Measurements from ENCODE around the gene SPECC1L. TPM values are rescaled to one million over a fixed set of nuclear protein-coding genes. Genes with fewer than 3 reads are reported as not detected.

Gene SPECC1L
- total RNA-seq, 1 experiment from 2014 or later = 52.2 TPM

DNA sequence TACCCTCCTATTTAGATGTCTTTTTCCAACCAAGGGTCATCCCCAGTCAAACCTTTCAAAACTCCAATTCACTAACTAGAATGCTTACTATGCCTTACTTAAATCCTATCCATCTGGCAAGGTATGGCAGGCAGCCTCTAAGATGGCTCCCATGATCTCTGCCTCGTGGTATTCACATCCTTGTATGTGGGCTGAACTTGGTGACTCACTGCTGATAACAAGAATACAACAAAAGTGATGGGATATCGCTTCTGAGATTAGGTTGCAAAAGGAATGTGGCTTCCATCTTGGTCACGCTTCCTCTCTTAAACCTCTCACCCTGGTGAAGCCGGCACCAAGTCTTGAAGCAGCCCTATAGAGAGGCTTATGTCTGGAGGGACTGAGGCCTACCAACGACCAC lies 194.9 kb downstream of the SPECC1L start:
- H3K9me3 Mint-ChIP-seq (ENCODE audit: low read depth, unreplicated experiment) = no peaks in the 10 kb centered on the region
- peak overlapping the region; percentile 83 for H3K27ac Mint-ChIP-seq (ENCODE audit: unreplicated experiment)
- no peaks in the 10 kb centered on the region for H3K27me3 Mint-ChIP-seq (ENCODE audit: unreplicated experiment)
- peaks cover 39% of the 10 kb centered on the region for H3K4me1 Mint-ChIP-seq (ENCODE audit: low read depth, unreplicated experiment)
- TF ChIP-seq, protein P1, sequence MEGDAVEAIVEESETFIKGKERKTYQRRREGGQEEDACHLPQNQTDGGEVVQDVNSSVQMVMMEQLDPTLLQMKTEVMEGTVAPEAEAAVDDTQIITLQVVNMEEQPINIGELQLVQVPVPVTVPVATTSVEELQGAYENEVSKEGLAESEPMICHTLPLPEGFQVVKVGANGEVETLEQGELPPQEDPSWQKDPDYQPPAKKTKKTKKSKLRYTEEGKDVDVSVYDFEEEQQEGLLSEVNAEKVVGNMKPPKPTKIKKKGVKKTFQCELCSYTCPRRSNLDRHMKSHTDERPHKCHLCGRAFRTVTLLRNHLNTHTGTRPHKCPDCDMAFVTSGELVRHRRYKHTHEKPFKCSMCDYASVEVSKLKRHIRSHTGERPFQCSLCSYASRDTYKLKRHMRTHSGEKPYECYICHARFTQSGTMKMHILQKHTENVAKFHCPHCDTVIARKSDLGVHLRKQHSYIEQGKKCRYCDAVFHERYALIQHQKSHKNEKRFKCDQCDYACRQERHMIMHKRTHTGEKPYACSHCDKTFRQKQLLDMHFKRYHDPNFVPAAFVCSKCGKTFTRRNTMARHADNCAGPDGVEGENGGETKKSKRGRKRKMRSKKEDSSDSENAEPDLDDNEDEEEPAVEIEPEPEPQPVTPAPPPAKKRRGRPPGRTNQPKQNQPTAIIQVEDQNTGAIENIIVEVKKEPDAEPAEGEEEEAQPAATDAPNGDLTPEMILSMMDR (IDR thresholded peaks at IDR 0.05; ENCODE audit: unreplicated experiment) = no peak
- H3K4me3 Mint-ChIP-seq (ENCODE audit: low read depth, unreplicated experiment) = no peak overlapping the region
- H3K36me3 Mint-ChIP-seq (ENCODE audit: insufficient read depth, unreplicated experiment) = no peaks in the 10 kb centered on the region
- DNase-seq = peak; percentile 42
- intact Hi-C loops (cut with micrococcal nuclease; ENCODE audit: unreplicated experiment) = no loop called here
- no TSS peak for BruUV-seq (replicated peaks)
- CTCF ChIA-PET = interaction anchor here (0.9 to 2.0 kb wide), 2 partner anchors 14 to 21 kb away, joined by 3 to 18 read pairs; no protein-coding TSS in a partner anchor

DNA sequence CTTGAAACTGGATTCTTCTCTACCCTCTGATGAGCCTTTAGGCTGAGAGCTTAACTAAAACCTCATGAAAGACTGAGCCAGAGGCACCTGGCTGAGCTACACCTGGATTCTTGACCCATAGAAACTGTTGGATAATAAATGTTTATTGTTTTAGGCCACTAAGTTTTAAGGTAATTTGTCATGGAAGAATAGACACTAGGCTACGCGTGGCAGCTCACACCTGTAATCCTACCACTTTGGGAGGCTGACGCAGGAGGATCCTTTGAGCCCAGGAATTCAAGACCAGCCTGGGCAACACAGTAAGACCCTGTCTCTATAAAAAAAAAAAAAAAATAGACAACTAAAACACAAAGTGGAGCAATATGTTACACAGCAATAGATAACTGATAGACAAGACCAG lies 195.3 kb downstream of the SPECC1L start:
- intact Hi-C loops (cut with micrococcal nuclease; ENCODE audit: unreplicated experiment) = no loop called here
- H3K27me3 Mint-ChIP-seq (ENCODE audit: unreplicated experiment) = no peaks in the 10 kb centered on the region
- peaks cover 35% of the 10 kb centered on the region for H3K4me1 Mint-ChIP-seq (ENCODE audit: low read depth, unreplicated experiment)
- CTCF ChIA-PET = interaction anchor here (0.9 to 2.0 kb wide), 2 partner anchors 14 to 21 kb away, joined by 3 to 18 read pairs; no protein-coding TSS in a partner anchor
- TF ChIP-seq, protein P1 (IDR thresholded peaks at IDR 0.05; ENCODE audit: unreplicated experiment) = no peak
- H3K36me3 Mint-ChIP-seq (ENCODE audit: insufficient read depth, unreplicated experiment) = no peaks in the 10 kb centered on the region
- no peak for DNase-seq
- peak overlapping the region; percentile 32 for H3K4me3 Mint-ChIP-seq (ENCODE audit: low read depth, unreplicated experiment)
- H3K9me3 Mint-ChIP-seq (ENCODE audit: low read depth, unreplicated experiment) = no peaks in the 10 kb centered on the region
- BruUV-seq (replicated peaks) = no TSS peak
- peak overlapping the region; percentile 83 for H3K27ac Mint-ChIP-seq (ENCODE audit: unreplicated experiment)

DNA sequence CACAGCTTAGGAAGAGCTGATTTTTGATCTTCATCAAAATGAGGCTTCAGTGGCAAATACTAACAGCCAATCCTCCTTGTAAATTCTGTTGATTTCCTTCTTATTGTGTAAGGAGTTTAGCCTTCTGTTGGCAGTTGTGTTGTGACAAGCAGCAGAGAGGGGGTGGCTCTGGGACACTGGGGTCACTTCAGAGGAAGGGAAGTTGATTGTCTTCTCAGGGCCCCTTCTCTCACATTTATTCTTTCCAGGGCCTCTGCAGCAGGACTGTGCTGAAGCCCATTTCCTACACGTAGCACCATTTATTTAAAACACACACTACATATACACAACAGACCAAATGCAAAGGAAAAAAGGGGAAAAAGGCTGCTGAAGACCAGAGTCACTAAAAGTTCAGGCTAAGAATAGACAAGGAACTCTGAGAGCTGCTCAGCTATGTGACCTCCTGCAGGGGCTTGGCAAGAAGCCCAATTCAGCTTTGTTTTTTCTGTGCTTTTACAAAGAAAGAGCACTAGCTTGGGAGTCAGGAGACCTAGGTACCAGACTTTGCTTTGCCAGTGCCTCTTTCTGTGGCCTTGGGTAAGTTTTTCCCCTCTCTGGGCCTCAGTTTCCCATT lies 196.2 kb downstream of the SPECC1L start:
- CTCF ChIA-PET = interaction anchor here (1.3 to 2.0 kb wide), 3 partner anchors 13 to 16 kb away, joined by 3 to 18 read pairs (median 5); no protein-coding TSS in a partner anchor
- DNase-seq = peak; percentile 49

DNA sequence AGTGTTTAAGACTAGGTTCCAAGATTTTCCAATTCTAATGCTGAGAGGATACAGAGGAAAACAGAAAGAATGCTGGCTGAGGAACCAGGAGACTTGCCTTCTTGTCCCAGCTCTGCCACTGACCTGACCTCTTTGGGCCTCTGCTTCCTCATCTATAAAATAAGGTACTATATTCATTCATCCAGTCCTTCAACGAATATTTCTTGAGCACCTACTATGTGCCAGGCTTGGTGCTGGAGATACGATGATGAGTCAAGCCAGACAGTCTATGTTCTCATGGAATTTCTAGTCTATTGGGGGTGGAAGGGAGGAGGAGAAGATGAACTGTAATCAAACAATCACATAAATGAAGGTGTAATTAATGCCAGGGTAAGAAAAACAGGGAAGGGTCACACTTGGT lies 196.7 kb downstream of the SPECC1L start:
- intact Hi-C loops (cut with micrococcal nuclease; ENCODE audit: unreplicated experiment) = no loop called here
- no peak for DNase-seq
- H3K9me3 Mint-ChIP-seq (ENCODE audit: low read depth, unreplicated experiment) = no peaks in the 10 kb centered on the region
- CTCF ChIA-PET = interaction anchor here (1.3 to 1.6 kb wide), 2 partner anchors 14 to 15 kb away, joined by 3 to 5 read pairs; no protein-coding TSS in a partner anchor
- H3K4me1 Mint-ChIP-seq (ENCODE audit: low read depth, unreplicated experiment) = peaks cover 37% of the 10 kb centered on the region
- no peaks in the 10 kb centered on the region for H3K27me3 Mint-ChIP-seq (ENCODE audit: unreplicated experiment)
- H3K27ac Mint-ChIP-seq (ENCODE audit: unreplicated experiment) = no peak overlapping the region
- no peaks in the 10 kb centered on the region for H3K36me3 Mint-ChIP-seq (ENCODE audit: insufficient read depth, unreplicated experiment)
- no peak overlapping the region for H3K4me3 Mint-ChIP-seq (ENCODE audit: low read depth, unreplicated experiment)
- TF ChIP-seq, protein P1 (IDR thresholded peaks at IDR 0.05; ENCODE audit: unreplicated experiment) = no peak
- BruUV-seq (replicated peaks) = no TSS peak

More for the DNA sequence above, 196.2 kb downstream of the SPECC1L start:
- TF ChIP-seq, protein P1 (IDR thresholded peaks at IDR 0.05; ENCODE audit: unreplicated experiment) = no peak
- Mint-ChIP-seq H3K27ac (ENCODE audit: unreplicated experiment) (peak overlapping the region; percentile 5), H3K4me1 (ENCODE audit: low read depth, unreplicated experiment) (peaks cover 32% of the 10 kb centered on the region), H3K9me3 (ENCODE audit: low read depth, unreplicated experiment) (no peaks in the 10 kb centered on the region), H3K27me3 (ENCODE audit: unreplicated experiment) (no peaks in the 10 kb centered on the region), H3K36me3 (ENCODE audit: insufficient read depth, unreplicated experiment) (no peaks in the 10 kb centered on the region), H3K4me3 (ENCODE audit: low read depth, unreplicated experiment) (peak overlapping the region; percentile 32)
- intact Hi-C loops (cut with micrococcal nuclease; ENCODE audit: unreplicated experiment) = no loop called here
- no TSS peak for BruUV-seq (replicated peaks)

Other genes with a start within 250 kb of the SPECC1L start
- 2.5 and 3.1 TPM in 2 replicates for gene SUSD2, start 89.3 kb upstream of the SPECC1L start, total RNA-seq (2022)
- gene GGT5, start 25.7 kb upstream of the SPECC1L start, total RNA-seq (2022) = 0.28 and 0.64 TPM in 2 replicates
- gene ADORA2A, start 156.8 kb downstream of the SPECC1L start, total RNA-seq (2022) = 2.4 and 2.9 TPM in 2 replicates
- gene UPB1, start 224.5 kb downstream of the SPECC1L start, total RNA-seq (2022) = 0.22 and 0.50 TPM in 2 replicates

Data from Calu3 (cell line).